Stimulated activated CD4-positive, alpha-beta T cell treated with anti-CD3 and anti-CD28 coated beads, Interleukin-4, amount 100 ng/mL, for 4 hours (primary cell): ENCODE results near the gene NUP43.
"Not testable (repeated sequence)": the region's sequence is repeated elsewhere in the genome, so short reads cannot be mapped to it uniquely, and the experiment has no call there.

Experiments used
- DNase-seq, 2 experiments: peaks; one replicate each; pipeline ENCODE4 v3.0.0-alpha.2; 2020

NUP43 gene

DNA sequence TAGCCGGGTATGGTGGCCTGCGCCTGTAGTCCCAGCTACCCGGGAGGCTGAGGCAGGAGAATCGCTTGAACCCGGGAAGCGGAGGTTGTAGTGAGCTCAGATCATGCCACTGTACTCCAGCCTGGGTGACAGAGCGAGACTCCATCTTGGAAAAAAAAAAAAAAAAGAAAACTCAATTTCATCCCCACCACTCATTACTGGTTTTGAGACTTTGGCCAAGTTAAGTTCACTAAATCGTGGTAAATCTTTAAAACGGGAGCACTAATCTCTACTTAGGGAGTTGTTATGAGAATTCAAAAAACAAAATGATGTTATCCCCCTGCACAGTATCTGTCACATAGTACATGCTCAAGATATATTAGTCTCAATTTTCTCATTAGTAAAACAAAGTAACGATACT is 1.1 kb downstream of the NUP43 start:
- DNase-seq = not testable (repeated sequence)

GRCh38 chr6:149734915-149735314 is 11.4 kb downstream of the NUP43 start:
- no peak for DNase-seq

DNA sequence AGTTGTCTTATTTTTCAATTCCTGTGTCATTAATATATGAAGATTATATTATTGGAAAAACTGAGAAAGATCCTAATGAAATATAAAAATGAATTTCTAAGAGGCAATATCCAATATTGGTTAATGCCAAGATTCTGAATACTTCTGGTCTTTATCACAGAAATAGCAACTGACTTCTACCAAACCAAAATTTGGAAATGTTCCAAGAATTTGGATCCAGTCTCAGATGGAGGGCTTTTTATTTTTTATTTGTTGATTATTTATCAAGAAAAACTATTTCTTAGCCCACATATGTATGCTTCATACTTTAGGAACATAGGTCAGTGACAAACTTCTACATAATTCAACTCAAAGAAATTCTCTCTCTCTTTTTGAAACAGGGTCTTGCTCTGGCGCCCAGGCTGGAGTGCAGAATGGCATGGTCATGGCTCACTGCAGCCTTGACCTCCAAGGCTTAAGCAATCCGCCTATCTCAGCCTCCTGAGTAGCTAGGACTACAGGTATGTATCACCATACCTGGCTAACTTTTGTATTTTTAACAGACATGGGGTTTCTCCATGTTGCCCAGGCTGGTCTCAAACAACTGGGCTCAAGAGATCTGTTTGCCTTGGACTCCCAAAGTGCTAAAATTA is 13.1 kb downstream of the NUP43 start:
- DNase-seq = no peak

GRCh38 chr6:149729824-149730223 is 16.5 kb downstream of the NUP43 start:
- no peak for DNase-seq

DNA sequence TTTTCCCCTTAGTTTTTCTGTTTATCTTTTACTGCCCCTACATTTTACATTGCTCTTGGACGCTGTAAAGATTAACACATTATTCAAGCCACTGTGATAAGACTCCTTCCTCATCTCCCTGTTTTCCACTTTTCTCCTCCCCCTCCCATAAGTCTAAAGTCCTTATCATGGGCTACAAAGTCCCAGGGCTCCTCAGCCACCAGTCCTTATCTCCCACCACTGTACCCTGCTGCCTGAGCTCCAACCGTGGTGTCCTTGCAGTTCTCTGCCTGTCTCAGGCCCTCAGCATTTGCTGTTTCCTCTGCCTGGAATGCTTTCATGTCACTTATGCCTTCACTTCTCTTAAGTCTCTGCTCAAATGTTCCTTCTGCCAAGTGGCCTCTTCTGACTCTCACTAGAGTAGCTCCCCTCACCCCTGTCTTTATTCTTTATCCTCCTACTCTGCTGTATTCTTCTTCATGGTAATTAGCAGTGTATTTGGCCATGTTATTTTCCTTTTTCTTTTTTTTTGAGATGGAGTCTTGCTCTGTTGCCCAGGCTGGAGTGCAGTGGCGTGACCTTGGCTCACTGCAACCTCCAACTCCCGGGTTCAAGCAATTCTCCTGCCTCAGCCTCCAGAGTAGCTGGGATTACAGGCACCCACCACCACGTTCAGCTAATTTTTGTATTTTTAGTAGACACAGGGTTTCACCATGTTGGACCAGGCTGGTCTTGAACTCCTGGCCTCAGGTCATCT is 17.7 kb downstream of the NUP43 start:
- no peak for DNase-seq

- DNase-seq = no peak
Observed at GRCh38 chr6:149727793-149728498, 18.4 kb downstream of the NUP43 start.

GRCh38 chr6:149725785-149726184 is 20.5 kb downstream of the NUP43 start:
- no peak for DNase-seq

- peak; percentile 11 to 48 for DNase-seq
Observed at GRCh38 chr6:149723771-149724417, 22.4 kb downstream of the NUP43 start.

DNA sequence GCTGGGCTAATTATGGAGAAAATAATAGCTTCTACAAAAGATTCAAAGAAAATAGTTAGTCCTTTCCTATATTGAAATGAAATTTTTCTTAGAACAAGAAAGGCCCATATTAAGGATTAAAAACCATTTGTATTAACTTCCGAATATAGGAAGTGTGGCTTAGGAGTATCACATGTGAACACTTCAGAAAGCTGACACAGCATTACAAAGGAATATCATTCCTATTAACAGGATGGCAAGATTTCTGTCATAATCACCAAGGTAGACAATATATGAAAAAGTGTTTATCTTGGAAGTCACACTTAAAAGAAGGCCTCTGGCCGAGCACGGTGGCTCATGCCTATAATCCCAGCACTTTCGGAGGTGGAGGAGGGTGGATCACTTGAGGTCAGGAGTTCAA is 23.1 kb downstream of the NUP43 start:
- no peak for DNase-seq

- no peak for DNase-seq
Observed at GRCh38 chr6:149719531-149719930, 26.8 kb downstream of the NUP43 start.

DNA sequence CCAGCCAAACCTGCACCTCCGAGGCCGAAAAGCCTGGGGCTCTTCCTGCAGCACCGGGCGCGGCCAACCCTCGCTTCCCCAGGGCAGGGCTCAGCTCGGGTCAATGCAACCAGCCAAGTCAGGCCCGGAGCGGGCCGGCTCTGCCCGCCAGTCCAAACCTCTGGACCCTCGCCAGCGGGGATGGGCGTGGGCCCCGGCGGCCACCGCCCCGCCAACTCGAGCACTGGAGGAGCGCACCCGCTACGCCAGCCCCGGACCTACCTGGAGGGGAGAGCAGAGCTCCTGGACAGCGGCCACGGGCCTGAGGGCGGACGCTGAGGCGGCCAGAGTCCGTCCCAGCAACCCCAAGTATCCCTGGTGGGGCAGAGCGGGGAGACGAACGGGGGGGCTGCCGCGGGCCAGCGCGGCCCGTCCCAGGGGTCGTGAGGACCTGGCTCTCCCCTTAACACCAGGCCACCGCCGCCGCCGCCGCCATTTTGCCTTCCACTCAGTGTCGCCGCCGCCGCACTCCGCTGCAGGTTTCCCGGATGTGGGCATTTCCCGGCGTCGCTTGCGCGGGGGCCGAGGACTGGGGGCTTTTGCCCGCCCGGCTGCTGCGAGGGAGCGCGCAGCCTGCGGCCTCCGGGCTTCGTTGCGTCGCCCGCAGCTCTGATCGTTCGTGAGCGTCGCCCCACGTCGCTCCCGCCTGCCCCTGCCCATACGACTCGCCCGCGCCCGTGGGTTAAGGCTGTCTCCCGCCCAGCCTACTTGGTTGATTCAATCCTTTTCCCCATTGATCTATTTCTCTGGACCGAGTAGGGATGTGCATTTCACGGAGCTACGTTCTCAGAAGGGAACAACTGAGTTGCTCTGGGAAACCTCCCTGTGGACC is 28.5 kb downstream of the NUP43 start, which contains the start of gene LATS1:
LATS1 (minus strand) TSS at position 514 of the 871 bp plus-strand sequence. CDS start 15,975 bp downstream, outside the sequence.
- peak; percentile 87 to 89 for DNase-seq

- no peak for DNase-seq
Observed at GRCh38 chr6:149717255-149717587, 29.1 kb downstream of the NUP43 start.

GRCh38 chr6:149716181-149716963 is 30.0 kb downstream of the NUP43 start:
- no peak for DNase-seq

GRCh38 chr6:149714442-149714841 is 31.9 kb downstream of the NUP43 start:
- no peak for DNase-seq

DNA sequence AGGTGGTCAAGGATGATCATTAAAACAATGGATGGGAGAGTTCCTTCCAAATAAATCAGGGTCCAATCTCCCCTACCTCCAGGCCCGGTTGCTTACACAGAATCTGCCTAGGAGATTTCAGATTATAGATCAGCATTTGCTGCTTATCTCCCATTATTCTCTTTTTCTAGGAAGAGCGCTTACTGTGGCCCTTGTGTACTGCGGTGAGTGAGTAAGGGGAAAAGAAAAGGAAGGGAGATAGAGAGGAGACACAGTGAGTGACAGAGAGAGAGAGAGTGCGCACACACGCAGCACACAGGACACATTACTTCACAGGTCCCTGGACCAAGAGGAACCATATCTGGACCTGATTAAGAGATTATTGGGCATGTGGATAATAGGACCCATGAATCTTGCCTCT is 34.6 kb downstream of the NUP43 start:
- no peak for DNase-seq

GRCh38 chr6:149701714-149702113 is 44.6 kb downstream of the NUP43 start:
- no peak for DNase-seq

DNA sequence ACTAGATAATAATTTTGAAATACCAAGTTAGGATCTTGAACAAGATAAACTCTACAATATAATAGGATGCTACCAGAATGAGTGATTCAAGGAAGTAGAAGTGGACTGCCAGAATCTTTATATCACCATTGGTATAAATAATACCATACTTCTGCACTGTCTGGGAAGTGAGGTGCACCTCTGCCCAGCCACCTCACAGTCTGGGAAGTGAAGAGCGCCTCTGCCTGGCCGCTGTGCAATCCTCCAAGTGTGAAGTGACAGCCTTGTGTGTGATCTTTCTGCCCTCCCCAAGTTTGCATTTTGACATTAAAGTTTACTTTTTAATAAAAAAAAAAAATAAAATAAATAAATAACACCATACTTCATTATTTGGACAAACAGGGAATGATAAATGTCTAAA is 47.2 kb downstream of the NUP43 start:
- DNase-seq = no peak

DNA sequence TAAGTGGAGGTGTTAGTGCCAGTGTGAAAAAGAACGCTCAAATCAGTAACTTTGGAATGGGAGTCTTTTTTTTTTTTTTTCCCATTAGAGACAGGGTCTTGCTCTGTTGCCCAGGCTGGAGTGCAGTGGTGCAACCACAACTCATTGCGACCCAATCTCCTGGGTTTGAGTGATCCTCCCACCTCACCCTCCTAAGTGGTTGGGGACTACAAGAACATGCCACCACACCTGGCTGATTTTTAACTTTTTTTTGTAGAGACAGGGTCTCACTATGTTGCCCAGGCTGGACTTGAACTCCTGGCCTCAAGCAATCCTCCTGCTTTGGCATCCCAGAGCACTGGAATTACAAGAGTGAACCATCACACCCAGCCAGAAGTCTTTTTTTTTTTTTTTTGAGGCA is 48.2 kb downstream of the NUP43 start:
- no peak for DNase-seq

DNA sequence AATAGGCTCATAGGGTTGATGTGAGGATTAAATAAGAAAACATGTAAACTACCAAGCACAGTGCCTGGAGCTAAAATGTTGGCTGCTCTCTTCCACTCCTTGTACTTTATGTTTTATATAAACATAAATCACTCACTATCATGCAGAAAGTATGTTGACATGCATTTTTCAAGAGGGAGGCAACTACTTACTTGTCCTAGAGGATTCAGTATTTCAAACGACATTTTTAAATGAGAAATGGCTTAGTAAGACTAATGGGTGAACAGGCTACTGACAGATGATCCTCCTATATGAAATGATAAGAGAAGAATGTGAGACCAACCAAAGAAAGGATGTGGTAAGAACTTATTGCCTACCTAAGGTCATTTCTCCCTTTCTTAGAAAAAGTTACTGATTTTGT is 49.4 kb downstream of the NUP43 start:
- no peak for DNase-seq

GRCh38 chr6:149694921-149695320 is 51.4 kb downstream of the NUP43 start:
- no peak for DNase-seq

DNA sequence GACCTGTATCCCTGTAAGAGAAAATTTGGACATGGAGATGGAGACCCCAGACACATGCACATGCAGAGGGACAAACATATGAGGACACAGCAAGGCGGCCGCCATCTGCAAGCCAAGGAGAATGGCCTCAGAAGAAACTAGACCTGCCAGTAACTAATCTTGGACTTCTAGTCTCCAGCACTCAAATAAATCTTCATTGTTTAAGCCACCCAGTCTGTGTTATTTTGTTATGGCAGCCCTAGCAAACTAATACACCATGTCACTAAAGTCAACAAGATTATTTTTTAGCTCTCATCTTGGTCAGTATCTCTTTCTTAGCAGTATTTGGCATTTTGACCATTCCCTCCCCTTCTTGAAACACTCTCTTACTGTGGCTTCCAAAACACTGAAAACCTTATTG is 55.1 kb downstream of the NUP43 start:
- DNase-seq = no peak

GRCh38 chr6:149686230-149686629 is 60.1 kb downstream of the NUP43 start:
- no peak for DNase-seq
